Endothelial cell of umbilical vein (primary cell): Measurements from ENCODE around the gene PAK6. TPM values are rescaled to one million over a fixed set of nuclear protein-coding genes. Genes with fewer than 3 reads are reported as not detected.

Source experiments
- BruUV-seq: library from RNA; stranded (reverse); fragments of 400-500 nt; replicated peaks from 2 replicates; lab custom pipeline; 2021; lab: Mats Ljungman, UMichigan
- CTCF ChIA-PET: fragments of 300-600, 350-600 bp; sonication (Branson Sonifier 250); formaldehyde crosslinking; loops from one replicate; lab custom pipeline; 2021; ENCODE audit warnings: antibody characterized with exemption, inconsistent platforms; lab: Charles Lee
- POLR2A ChIA-PET: fragments of 300-600, 350-600 bp; sonication (Branson Sonifier 250); formaldehyde crosslinking; loops from one replicate; lab custom pipeline; 2021; ENCODE audit warnings: antibody characterized with exemption, inconsistent platforms; lab: Charles Lee
- DNase-seq: peaks from one replicate; pipeline ENCODE4 v3.0.0-alpha.2; 2011; ENCODE audit warnings: low read depth, low spot score
- FAIRE-seq: peaks from 2 replicates; lab custom pipeline; 2011; peaks lifted over from hg19 to GRCh38; lab: Jason Lieb, UNC
- H2AFZ ChIP-seq: 2 replicates; pipeline ENCODE4 v1.6.0; 2012; ENCODE audit warnings: low read depth, low read length, control low read depth, inconsistent platforms
- H3K27ac ChIP-seq: 2 replicates; pipeline ENCODE4 v1.5.1; 2011; ENCODE audit warnings: low read depth, mild to moderate bottlenecking, control low read depth, low read length, moderate library complexity; ENCODE audit not compliant: insufficient read depth
- H3K27me3 ChIP-seq, 2 experiments: 2 replicates each; pipeline versions ENCODE4 v1.6.0 to v1.6.1; 2011; ENCODE audit warnings: low read length in 2 of 2, mixed read lengths in 1 of 2; ENCODE audit not compliant: control insufficient read depth in 2 of 2, insufficient read depth in 2 of 2
- H3K36me3 ChIP-seq, 2 experiments: 2 replicates in 1 of 2; 3 replicates in 1 of 2; pipeline ENCODE4 v1.5.1; 2011; ENCODE audit warnings: low read length in 2 of 2, mild to moderate bottlenecking in 1 of 2, moderate library complexity in 1 of 2; ENCODE audit not compliant: control insufficient read depth in 2 of 2, insufficient read depth in 2 of 2; ENCODE audit errors: extremely low read depth in 1 of 2
- H3K4me1 ChIP-seq: 3 replicates; pipeline ENCODE4 v1.5.1; 2011; ENCODE audit warnings: mild to moderate bottlenecking, low read length; ENCODE audit not compliant: control insufficient read depth, insufficient read depth; ENCODE audit errors: extremely low read depth
- H3K4me2 ChIP-seq: 2 replicates; pipeline ENCODE4 v1.6.1; 2011; ENCODE audit warnings: low read length, control low read depth, mixed read lengths; ENCODE audit not compliant: insufficient read depth
- H3K4me3 ChIP-seq, 3 experiments: fragments of 200-600 bp in 1 of 3; sonication (generic), shearing (Covaris generic) in 1 of 3; replicated peaks in 1 of 3; 2 replicates each; pipeline ENCODE4 v1.5.1; 2011 to 2016; ENCODE audit warnings: control low read depth in 3 of 3, low read length in 3 of 3, mild to moderate bottlenecking in 2 of 3, inconsistent platforms in 1 of 3, low read depth in 1 of 3, moderate library complexity in 1 of 3; ENCODE audit not compliant: insufficient read depth in 1 of 3
- H3K79me2 ChIP-seq: 2 replicates; pipeline ENCODE4 v1.6.0; 2012; ENCODE audit warnings: low read length, inconsistent platforms; ENCODE audit not compliant: control insufficient read depth, insufficient read depth
- H3K9ac ChIP-seq: replicated peaks from 2 replicates; pipeline ENCODE3; 2011; ENCODE audit warnings: low read length, control low read depth; ENCODE audit not compliant: insufficient read depth; ENCODE audit errors: extremely low read depth
- H3K9me1 ChIP-seq: replicated peaks from 3 replicates; pipeline ENCODE4 v1.6.0; 2011; ENCODE audit warnings: mild to moderate bottlenecking, low read length; ENCODE audit not compliant: control insufficient read depth, insufficient read depth; ENCODE audit errors: extremely low read depth
- H3K9me3 ChIP-seq: replicated peaks from 2 replicates; pipeline ENCODE4 v1.5.1; 2012; ENCODE audit warnings: low read length, inconsistent platforms; ENCODE audit not compliant: control insufficient read depth, insufficient read depth
- H4K20me1 ChIP-seq: replicated peaks from 2 replicates; pipeline ENCODE3; 2011; ENCODE audit warnings: mild to moderate bottlenecking, low read length; ENCODE audit not compliant: control insufficient read depth, insufficient read depth; ENCODE audit errors: extremely low read depth
- EZH2 ChIP-seq: IDR thresholded peaks from 2 replicates; pipeline ENCODE4 v1.6.1; 2012; ENCODE audit warnings: borderline replicate concordance, low read depth, mild to moderate bottlenecking, moderate library complexity, low read length, inconsistent platforms; ENCODE audit not compliant: severe bottlenecking
- FOS ChIP-seq: IDR thresholded peaks from 2 replicates; pipeline ENCODE4 v1.6.1; 2011; ENCODE audit warnings: mild to moderate bottlenecking, low read length, moderate library complexity, borderline replicate concordance; ENCODE audit not compliant: insufficient read depth
- GATA2 ChIP-seq: IDR thresholded peaks from 2 replicates; pipeline ENCODE4 v1.7.0; 2011; ENCODE audit warnings: low read depth, mild to moderate bottlenecking, moderate library complexity, mixed read lengths, low read length; ENCODE audit not compliant: insufficient read length, insufficient read depth
- JUN ChIP-seq: IDR thresholded peaks from 2 replicates; pipeline ENCODE4 v1.6.1; 2011; ENCODE audit warnings: borderline replicate concordance, low read depth; ENCODE audit not compliant: insufficient read length, insufficient read depth
- MYC ChIP-seq: IDR thresholded peaks from one replicate; pipeline ENCODE4 v1.6.1; 2011; ENCODE audit warnings: mild to moderate bottlenecking, low read depth, low read length
- POLR2A ChIP-seq: IDR thresholded peaks from 2 replicates; pipeline ENCODE4 v1.6.1; 2012; ENCODE audit warnings: low read depth, mild to moderate bottlenecking, control low read depth, low read length
- POLR2AphosphoS5 ChIP-seq: IDR thresholded peaks from 2 replicates; pipeline ENCODE4 v1.6.1; 2012; ENCODE audit warnings: low read depth, mild to moderate bottlenecking, control low read depth, low read length, moderate library complexity; ENCODE audit not compliant: insufficient read depth
- dilution Hi-C: fragments of 300-500 bp; cut with MboI; formaldehyde crosslinking; loops from one replicate; pipeline ENCODE4 v1.15.0; 2019; ENCODE audit warnings: low sequenced_read_pairs; ENCODE audit not compliant: extremely low pct_ligation_motif_present
- intact Hi-C: fragments of 100-400 bp; cut with micrococcal nuclease; formaldehyde crosslinking; loops from one replicate; pipeline ENCODE4 v1.10.0; 2022
- polyA plus RNA-seq, 4 experiments: library from polyadenylated mRNA; depleted of rRNA in 3 of 4; stranded (reverse) in 3 of 4; unstranded in 1 of 4; fragments of >200 nt; gene quantifications; 2 replicates each; pipeline versions ENCODE4 v1.2.1 to v1.2.3, GENCODE V29; 2011 to 2012; ENCODE audit warnings: missing spikeins in 1 of 4
- total RNA-seq: library from RNA; stranded (reverse); gene quantifications from 2 replicates; pipeline ENCODE4 v1.2.3, GENCODE V29; 2021
- TF ChIP-seq, protein P1 (sequence below), 2 donors: IDR thresholded peaks; 1 replicate in 1 of 2; 2 replicates in 1 of 2; pipeline ENCODE4 v1.5.1; 2011; ENCODE audit warnings: low read length in 2 of 2, mild to moderate bottlenecking in 2 of 2, moderate library complexity in 2 of 2, control low read depth in 1 of 2, inconsistent platforms in 1 of 2, low read depth in 1 of 2; ENCODE audit not compliant: insufficient read depth in 1 of 2; ENCODE audit errors: extremely low read depth in 1 of 2
- TF ChIP-seq, protein P2 (sequence below): IDR thresholded peaks from 2 replicates; pipeline ENCODE4 v1.6.1; 2011; ENCODE audit not compliant: insufficient read depth, insufficient read length

PAK6 gene
- total and polyA plus RNA-seq, 2 donors (not counting 3 experiments of a cell fraction or from before 2014, with no cell fraction given): not detected

DNA sequence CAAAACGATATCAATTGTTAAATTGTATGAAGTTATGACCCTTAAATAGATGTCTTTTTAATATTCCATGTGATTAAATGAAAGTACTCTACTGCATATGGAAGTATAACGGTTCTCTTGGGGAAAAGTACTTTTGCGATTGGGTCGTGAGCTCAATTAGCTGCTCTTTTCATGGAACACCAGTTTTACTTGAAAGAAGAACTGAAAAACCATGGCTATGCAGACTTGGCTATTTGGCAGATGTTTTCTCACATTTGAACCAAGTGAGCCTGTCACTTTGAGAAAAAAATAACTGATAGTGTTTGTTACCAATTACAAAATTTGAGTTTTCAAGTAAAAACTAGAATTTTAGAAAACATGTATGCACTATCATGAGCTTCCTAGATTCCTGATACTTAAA, 78.7 kb downstream of the PAK6 start:
- POLR2A ChIA-PET: no interaction called here
- H3K4me1 ChIP-seq: peaks cover 32% of the 10 kb centered on the region
- intact Hi-C loops: no loop called here

More for the DNA sequence above, 78.7 kb downstream of the PAK6 start:
- no peak overlapping the region for H3K4me2 ChIP-seq
- no peaks in the 10 kb centered on the region for H3K36me3 ChIP-seq
- FAIRE-seq (no peak), DNase-seq (no peak)
- no peaks in the 10 kb centered on the region for H3K9me3 ChIP-seq
- no peaks in the 10 kb centered on the region for H3K27me3 ChIP-seq
- no peak for TF ChIP-seq JUN
- TF ChIP-seq FOS: no peak
- TF ChIP-seq, protein P1, sequence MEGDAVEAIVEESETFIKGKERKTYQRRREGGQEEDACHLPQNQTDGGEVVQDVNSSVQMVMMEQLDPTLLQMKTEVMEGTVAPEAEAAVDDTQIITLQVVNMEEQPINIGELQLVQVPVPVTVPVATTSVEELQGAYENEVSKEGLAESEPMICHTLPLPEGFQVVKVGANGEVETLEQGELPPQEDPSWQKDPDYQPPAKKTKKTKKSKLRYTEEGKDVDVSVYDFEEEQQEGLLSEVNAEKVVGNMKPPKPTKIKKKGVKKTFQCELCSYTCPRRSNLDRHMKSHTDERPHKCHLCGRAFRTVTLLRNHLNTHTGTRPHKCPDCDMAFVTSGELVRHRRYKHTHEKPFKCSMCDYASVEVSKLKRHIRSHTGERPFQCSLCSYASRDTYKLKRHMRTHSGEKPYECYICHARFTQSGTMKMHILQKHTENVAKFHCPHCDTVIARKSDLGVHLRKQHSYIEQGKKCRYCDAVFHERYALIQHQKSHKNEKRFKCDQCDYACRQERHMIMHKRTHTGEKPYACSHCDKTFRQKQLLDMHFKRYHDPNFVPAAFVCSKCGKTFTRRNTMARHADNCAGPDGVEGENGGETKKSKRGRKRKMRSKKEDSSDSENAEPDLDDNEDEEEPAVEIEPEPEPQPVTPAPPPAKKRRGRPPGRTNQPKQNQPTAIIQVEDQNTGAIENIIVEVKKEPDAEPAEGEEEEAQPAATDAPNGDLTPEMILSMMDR (IDR thresholded peaks at IDR 0.05; ENCODE audit: extremely low read depth in 1 of 2, insufficient read depth in 1 of 2, low read depth in 1 of 2, low read length in 2 of 2): no peak
- no peak for TF ChIP-seq POLR2A
- no peak for TF ChIP-seq MYC
- TF ChIP-seq GATA2: no peak
- TF ChIP-seq, protein P2, sequence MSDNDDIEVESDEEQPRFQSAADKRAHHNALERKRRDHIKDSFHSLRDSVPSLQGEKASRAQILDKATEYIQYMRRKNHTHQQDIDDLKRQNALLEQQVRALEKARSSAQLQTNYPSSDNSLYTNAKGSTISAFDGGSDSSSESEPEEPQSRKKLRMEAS: no peak
- no peak for TF ChIP-seq POLR2AphosphoS5
- no peak for TF ChIP-seq EZH2
- no peak overlapping the region for H2AFZ ChIP-seq
- no TSS peak for BruUV-seq
- no peaks in the 10 kb centered on the region for H4K20me1 ChIP-seq
- dilution Hi-C loops: no loop called here
- no peak overlapping the region for H3K9ac ChIP-seq
- H3K9me1 ChIP-seq: no peaks in the 10 kb centered on the region
- no peak overlapping the region for H3K4me3 ChIP-seq
- CTCF ChIA-PET: interaction anchor here (1.5 to 15.0 kb wide), 3 partner anchors 8 to 32 kb away, joined by 3 to 287 read pairs (median 10); partner anchors contain the start of gene CCDC9B
- no peak overlapping the region for H3K27ac ChIP-seq
- H3K79me2 ChIP-seq: no peaks in the 10 kb centered on the region
